H9 (cell line): ENCODE data around the gene GARNL3. TPM values are rescaled to one million over a fixed set of nuclear protein-coding genes. Genes with fewer than 3 reads are reported as not detected.

Source experiments
- DNase-seq: peaks from one replicate; pipeline ENCODE4 v3.0.0-alpha.2; 2017
- H2AFZ ChIP-seq: one replicate; pipeline ENCODE4 v1.6.1; 2013; ENCODE audit warnings: mild to moderate bottlenecking, low read length, control low read depth, moderate library complexity
- H2AK5ac ChIP-seq: 2 replicates; pipeline ENCODE4 v1.6.1; 2013; ENCODE audit warnings: low read length, control low read depth, mixed read lengths; ENCODE audit not compliant: insufficient read length
- H2BK120ac ChIP-seq: one replicate; pipeline ENCODE4 v1.6.1; 2013; ENCODE audit warnings: low read depth, mild to moderate bottlenecking, low read length, control low read depth, inconsistent platforms; ENCODE audit not compliant: poor library complexity, severe bottlenecking
- H2BK12ac ChIP-seq: 2 replicates; pipeline ENCODE4 v1.6.1; 2013; ENCODE audit warnings: low read length, control low read depth, mixed read lengths, low read depth; ENCODE audit not compliant: insufficient read length
- H2BK15ac ChIP-seq: 2 replicates; pipeline ENCODE4 v1.6.1; 2013; ENCODE audit warnings: low read depth, low read length, control low read depth
- H2BK20ac ChIP-seq: one replicate; pipeline ENCODE4 v1.6.1; 2013; ENCODE audit warnings: low read depth, mild to moderate bottlenecking, low read length, control low read depth, inconsistent platforms; ENCODE audit not compliant: poor library complexity, severe bottlenecking
- H2BK5ac ChIP-seq: 2 replicates; pipeline ENCODE4 v1.6.1; 2013; ENCODE audit warnings: low read length, control low read depth, mixed read lengths; ENCODE audit not compliant: insufficient read length
- H3K14ac ChIP-seq: 2 replicates; pipeline ENCODE4 v1.6.1; 2013; ENCODE audit warnings: low read length, control low read depth; ENCODE audit not compliant: insufficient read depth
- H3K18ac ChIP-seq: 2 replicates; pipeline ENCODE4 v1.6.1; 2013; ENCODE audit warnings: low read depth, mild to moderate bottlenecking, mixed read lengths, low read length, control low read depth; ENCODE audit not compliant: insufficient read length
- H3K23ac ChIP-seq: 2 replicates; pipeline ENCODE4 v1.6.1; 2013; ENCODE audit warnings: low read length, control low read depth, mixed read lengths, low read depth; ENCODE audit not compliant: insufficient read length
- H3K23me2 ChIP-seq: 2 replicates; pipeline ENCODE4 v1.6.1; 2013; ENCODE audit warnings: low read depth, mild to moderate bottlenecking, mixed read lengths, low read length, control low read depth; ENCODE audit not compliant: insufficient read length, poor library complexity, severe bottlenecking
- H3K27ac ChIP-seq: 2 replicates; pipeline ENCODE4 v1.5.1; 2013; ENCODE audit warnings: low read length, control low read depth, mixed read lengths, low read depth; ENCODE audit not compliant: insufficient read length
- H3K27me3 ChIP-seq: 2 replicates; pipeline ENCODE4 v1.6.1; 2013; ENCODE audit warnings: low read length, control low read depth, inconsistent platforms; ENCODE audit not compliant: insufficient read depth
- H3K4ac ChIP-seq: 2 replicates; pipeline ENCODE4 v1.6.1; 2013; ENCODE audit warnings: low read depth, mild to moderate bottlenecking, control low read depth, inconsistent platforms, low read length, moderate library complexity
- H3K4me1 ChIP-seq: 2 replicates; pipeline ENCODE4 v1.6.1; 2013; ENCODE audit warnings: low read length, control low read depth, inconsistent platforms; ENCODE audit not compliant: insufficient read depth
- H3K4me2 ChIP-seq: 2 replicates; pipeline ENCODE4 v1.6.1; 2013; ENCODE audit warnings: low read length, control low read depth, mixed read lengths; ENCODE audit not compliant: insufficient read length, insufficient read depth
- H3K56ac ChIP-seq: 2 replicates; pipeline ENCODE4 v1.6.1; 2013; ENCODE audit warnings: low read depth, mild to moderate bottlenecking, mixed read lengths, low read length, control low read depth; ENCODE audit not compliant: insufficient read length
- H3K79me1 ChIP-seq: 2 replicates; pipeline ENCODE4 v1.6.1; 2013; ENCODE audit warnings: low read depth, mild to moderate bottlenecking, moderate library complexity, low read length, control low read depth, inconsistent platforms; ENCODE audit not compliant: insufficient read depth, poor library complexity, severe bottlenecking
- H3K79me2 ChIP-seq: 2 replicates; pipeline ENCODE4 v1.6.1; 2013; ENCODE audit warnings: low read length, control low read depth, inconsistent platforms; ENCODE audit not compliant: insufficient read depth
- H3K9ac ChIP-seq: 2 replicates; pipeline ENCODE4 v1.6.1; 2013; ENCODE audit warnings: low read length, control low read depth, mixed read lengths; ENCODE audit not compliant: insufficient read length; ENCODE audit errors: extremely low read depth
- H3K9me3 ChIP-seq: one replicate; pipeline ENCODE4 v1.6.1; 2013; ENCODE audit warnings: low read depth, low read length, inconsistent platforms; ENCODE audit not compliant: control insufficient read depth
- H3T11ph ChIP-seq: one replicate; pipeline ENCODE4 v1.6.1; 2013; ENCODE audit warnings: mild to moderate bottlenecking, low read length, control low read depth, inconsistent platforms
- H4K20me1 ChIP-seq: one replicate; pipeline ENCODE4 v1.6.1; 2013; ENCODE audit not compliant: control insufficient read depth, insufficient read length, insufficient read depth
- H4K5ac ChIP-seq: 2 replicates; pipeline ENCODE4 v1.6.1; 2013; ENCODE audit warnings: low read depth, mild to moderate bottlenecking, mixed read lengths, low read length, control low read depth; ENCODE audit not compliant: insufficient read length
- H4K8ac ChIP-seq: replicated peaks from 2 replicates; pipeline ENCODE4 v1.6.1; 2013; ENCODE audit warnings: low read length, control low read depth, mixed read lengths, low read depth; ENCODE audit not compliant: insufficient read length
- H4K91ac ChIP-seq: 2 replicates; pipeline ENCODE4 v1.6.1; 2013; ENCODE audit warnings: low read depth, mild to moderate bottlenecking, moderate library complexity, mixed read lengths, low read length, control low read depth; ENCODE audit not compliant: insufficient read length
- H3K27ac Mint-ChIP-seq, 3 experiments: 2 replicates in 2 of 3; 3 replicates in 1 of 3; pipeline ENCODE4 v1.8.0; 2020 to 2021; ENCODE audit warnings: mixed read lengths in 3 of 3, mild to moderate bottlenecking in 1 of 3, moderate library complexity in 1 of 3
- H3K27me3 Mint-ChIP-seq: 2 replicates; pipeline ENCODE4 v1.8.0; 2021; ENCODE audit warnings: low read depth, mild to moderate bottlenecking, moderate library complexity, mixed read lengths
- H3K36me3 Mint-ChIP-seq, 3 experiments: 2 replicates in 2 of 3; 3 replicates in 1 of 3; pipeline ENCODE4 v1.8.0; 2020 to 2021; ENCODE audit warnings: low read depth in 3 of 3, mixed read lengths in 3 of 3; ENCODE audit not compliant: insufficient read depth in 1 of 3
- H3K4me1 Mint-ChIP-seq, 2 experiments: 2 replicates each; pipeline ENCODE4 v1.8.0; 2020; ENCODE audit warnings: mixed read lengths in 2 of 2
- H3K4me3 Mint-ChIP-seq, 2 experiments: 2 replicates in 1 of 2; 3 replicates in 1 of 2; pipeline ENCODE4 v1.8.0; 2020 to 2021; ENCODE audit warnings: mild to moderate bottlenecking in 2 of 2, mixed read lengths in 2 of 2, moderate library complexity in 1 of 2
- H3K9me3 Mint-ChIP-seq, 2 experiments: 2 replicates in 1 of 2; 3 replicates in 1 of 2; pipeline ENCODE4 v1.8.0; 2020; ENCODE audit warnings: mild to moderate bottlenecking in 2 of 2, mixed read lengths in 2 of 2, moderate library complexity in 1 of 2
- CTCF ChIP-seq: fragments of 200-600 bp; sonication (generic); conservative IDR thresholded peaks from 3 replicates; pipeline ENCODE4 v1.8.0; 2021; ENCODE audit warnings: antibody characterized with exemption, mild to moderate bottlenecking
- WGBS: extraction: QIAGEN DNeasy Blood & Tissue Kit; methylation state at CpG from one replicate; pipeline ENCODE4 v1.1.7; 2013; ENCODE audit warnings: missing lambda C conversion rate, low lambda C conversion rate, mixed read lengths; ENCODE audit not compliant: insufficient read length; ENCODE audit errors: extremely low coverage; 5-methylcytosine and 5-hydroxymethylcytosine counted together
- total RNA-seq: library from RNA; stranded (reverse); gene quantifications from 2 replicates; pipeline ENCODE4 v1.2.1, GENCODE V29; 2021

GARNL3 gene
- total RNA-seq, 1 experiment from 2014 or later: 8.7 TPM

- Histone ChIP-seq H3K18ac (no peak overlapping the region), H2BK5ac (no peak overlapping the region), H2AFZ (no peak overlapping the region), H3K9me3 (no peaks in the 10 kb centered on the region), H2BK15ac (no peak overlapping the region), H3K4me2 (no peak overlapping the region), H3K79me1 (no peaks in the 10 kb centered on the region), H3K9ac (no peak overlapping the region), H3K27me3 (no peaks in the 10 kb centered on the region), H3K4me1 (no peaks in the 10 kb centered on the region), H3K23ac (no peak overlapping the region), H4K20me1 (no peaks in the 10 kb centered on the region), H3K27ac (no peak overlapping the region), H3T11ph (no peak overlapping the region), H2AK5ac (no peak overlapping the region), H3K4ac (no peak overlapping the region), H3K14ac (no peak overlapping the region), H4K8ac (no peak overlapping the region), H3K56ac (no peak overlapping the region), H3K23me2 (peaks cover 11% of the 10 kb centered on the region), H2BK20ac (no peak overlapping the region), H2BK12ac (no peak overlapping the region), H4K91ac (no peak overlapping the region), H2BK120ac (no peak overlapping the region), H4K5ac (no peak overlapping the region), H3K79me2 (no peaks in the 10 kb centered on the region)
- Mint-ChIP-seq H3K9me3 (no peaks in the 10 kb centered on the region), H3K27ac (no peak overlapping the region), H3K36me3 (no peaks in the 10 kb centered on the region), H3K4me3 (no peak overlapping the region), H3K27me3 (peaks cover 11% of the 10 kb centered on the region), H3K4me1 (peaks cover 21 to 32% of the 10 kb centered on the region in 2 experiments)
- DNase-seq: no peak
- peak; percentile 21; the same call in 1 of the 3 replicates for TF ChIP-seq CTCF
- WGBS: no CpG with 5 or more reads among the region's 2 CpGs
Measured at GRCh38 chr9:127393645-127394044, 129.1 kb downstream of the GARNL3 start.
